Endothelial cell of umbilical vein (primary cell): ENCODE measurements around the gene ZNF311. TPM values are rescaled to one million over a fixed set of nuclear protein-coding genes. Genes with fewer than 3 reads are reported as not detected.
"Not testable (repeated sequence)": the region's sequence is repeated elsewhere in the genome, so short reads cannot be mapped to it uniquely, and the experiment has no call there.

Source experiments
- BruUV-seq: library from RNA; stranded (reverse); fragments of 400-500 nt; replicated peaks from 2 replicates; lab custom pipeline; 2021; lab: Mats Ljungman, UMichigan
- CTCF ChIA-PET: fragments of 300-600, 350-600 bp; sonication (Branson Sonifier 250); formaldehyde crosslinking; loops from one replicate; lab custom pipeline; 2021; ENCODE audit warnings: antibody characterized with exemption, inconsistent platforms; lab: Charles Lee
- POLR2A ChIA-PET: fragments of 300-600, 350-600 bp; sonication (Branson Sonifier 250); formaldehyde crosslinking; loops from one replicate; lab custom pipeline; 2021; ENCODE audit warnings: antibody characterized with exemption, inconsistent platforms; lab: Charles Lee
- DNase-seq: peaks from one replicate; pipeline ENCODE4 v3.0.0-alpha.2; 2011; ENCODE audit warnings: low read depth, low spot score
- FAIRE-seq: peaks from 2 replicates; lab custom pipeline; 2011; peaks lifted over from hg19 to GRCh38; lab: Jason Lieb, UNC
- H2AFZ ChIP-seq: 2 replicates; pipeline ENCODE4 v1.6.0; 2012; ENCODE audit warnings: low read depth, low read length, control low read depth, inconsistent platforms
- H3K27ac ChIP-seq: 2 replicates; pipeline ENCODE4 v1.5.1; 2011; ENCODE audit warnings: low read depth, mild to moderate bottlenecking, control low read depth, low read length, moderate library complexity; ENCODE audit not compliant: insufficient read depth
- H3K27me3 ChIP-seq, 2 experiments: 2 replicates each; pipeline versions ENCODE4 v1.6.0 to v1.6.1; 2011; ENCODE audit warnings: low read length in 2 of 2, mixed read lengths in 1 of 2; ENCODE audit not compliant: control insufficient read depth in 2 of 2, insufficient read depth in 2 of 2
- H3K36me3 ChIP-seq, 2 experiments: 2 replicates in 1 of 2; 3 replicates in 1 of 2; pipeline ENCODE4 v1.5.1; 2011; ENCODE audit warnings: low read length in 2 of 2, mild to moderate bottlenecking in 1 of 2, moderate library complexity in 1 of 2; ENCODE audit not compliant: control insufficient read depth in 2 of 2, insufficient read depth in 2 of 2; ENCODE audit errors: extremely low read depth in 1 of 2
- H3K4me1 ChIP-seq: 3 replicates; pipeline ENCODE4 v1.5.1; 2011; ENCODE audit warnings: mild to moderate bottlenecking, low read length; ENCODE audit not compliant: control insufficient read depth, insufficient read depth; ENCODE audit errors: extremely low read depth
- H3K4me2 ChIP-seq: 2 replicates; pipeline ENCODE4 v1.6.1; 2011; ENCODE audit warnings: low read length, control low read depth, mixed read lengths; ENCODE audit not compliant: insufficient read depth
- H3K4me3 ChIP-seq, 3 experiments: fragments of 200-600 bp in 1 of 3; sonication (generic), shearing (Covaris generic) in 1 of 3; replicated peaks in 1 of 3; 2 replicates each; pipeline ENCODE4 v1.5.1; 2011 to 2016; ENCODE audit warnings: control low read depth in 3 of 3, low read length in 3 of 3, mild to moderate bottlenecking in 2 of 3, inconsistent platforms in 1 of 3, low read depth in 1 of 3, moderate library complexity in 1 of 3; ENCODE audit not compliant: insufficient read depth in 1 of 3
- H3K79me2 ChIP-seq: 2 replicates; pipeline ENCODE4 v1.6.0; 2012; ENCODE audit warnings: low read length, inconsistent platforms; ENCODE audit not compliant: control insufficient read depth, insufficient read depth
- H3K9ac ChIP-seq: replicated peaks from 2 replicates; pipeline ENCODE3; 2011; ENCODE audit warnings: low read length, control low read depth; ENCODE audit not compliant: insufficient read depth; ENCODE audit errors: extremely low read depth
- H3K9me1 ChIP-seq: replicated peaks from 3 replicates; pipeline ENCODE4 v1.6.0; 2011; ENCODE audit warnings: mild to moderate bottlenecking, low read length; ENCODE audit not compliant: control insufficient read depth, insufficient read depth; ENCODE audit errors: extremely low read depth
- H3K9me3 ChIP-seq: replicated peaks from 2 replicates; pipeline ENCODE4 v1.5.1; 2012; ENCODE audit warnings: low read length, inconsistent platforms; ENCODE audit not compliant: control insufficient read depth, insufficient read depth
- H4K20me1 ChIP-seq: replicated peaks from 2 replicates; pipeline ENCODE3; 2011; ENCODE audit warnings: mild to moderate bottlenecking, low read length; ENCODE audit not compliant: control insufficient read depth, insufficient read depth; ENCODE audit errors: extremely low read depth
- CTCF ChIP-seq, 2 donors: IDR thresholded peaks; 1 replicate in 1 of 2; 2 replicates in 1 of 2; pipeline ENCODE4 v1.5.1; 2011; ENCODE audit warnings: low read length in 2 of 2, mild to moderate bottlenecking in 2 of 2, moderate library complexity in 2 of 2, control low read depth in 1 of 2, inconsistent platforms in 1 of 2, low read depth in 1 of 2; ENCODE audit not compliant: insufficient read depth in 1 of 2; ENCODE audit errors: extremely low read depth in 1 of 2
- EZH2 ChIP-seq: IDR thresholded peaks from 2 replicates; pipeline ENCODE4 v1.6.1; 2012; ENCODE audit warnings: borderline replicate concordance, low read depth, mild to moderate bottlenecking, moderate library complexity, low read length, inconsistent platforms; ENCODE audit not compliant: severe bottlenecking
- FOS ChIP-seq: IDR thresholded peaks from 2 replicates; pipeline ENCODE4 v1.6.1; 2011; ENCODE audit warnings: mild to moderate bottlenecking, low read length, moderate library complexity, borderline replicate concordance; ENCODE audit not compliant: insufficient read depth
- GATA2 ChIP-seq: IDR thresholded peaks from 2 replicates; pipeline ENCODE4 v1.7.0; 2011; ENCODE audit warnings: low read depth, mild to moderate bottlenecking, moderate library complexity, mixed read lengths, low read length; ENCODE audit not compliant: insufficient read length, insufficient read depth
- JUN ChIP-seq: IDR thresholded peaks from 2 replicates; pipeline ENCODE4 v1.6.1; 2011; ENCODE audit warnings: borderline replicate concordance, low read depth; ENCODE audit not compliant: insufficient read length, insufficient read depth
- MYC ChIP-seq: IDR thresholded peaks from one replicate; pipeline ENCODE4 v1.6.1; 2011; ENCODE audit warnings: mild to moderate bottlenecking, low read depth, low read length
- POLR2A ChIP-seq: IDR thresholded peaks from 2 replicates; pipeline ENCODE4 v1.6.1; 2012; ENCODE audit warnings: low read depth, mild to moderate bottlenecking, control low read depth, low read length
- POLR2AphosphoS5 ChIP-seq: IDR thresholded peaks from 2 replicates; pipeline ENCODE4 v1.6.1; 2012; ENCODE audit warnings: low read depth, mild to moderate bottlenecking, control low read depth, low read length, moderate library complexity; ENCODE audit not compliant: insufficient read depth
- dilution Hi-C: fragments of 300-500 bp; cut with MboI; formaldehyde crosslinking; loops from one replicate; pipeline ENCODE4 v1.15.0; 2019; ENCODE audit warnings: low sequenced_read_pairs; ENCODE audit not compliant: extremely low pct_ligation_motif_present
- intact Hi-C: fragments of 100-400 bp; cut with micrococcal nuclease; formaldehyde crosslinking; loops from one replicate; pipeline ENCODE4 v1.10.0; 2022
- polyA plus RNA-seq, 4 experiments: library from polyadenylated mRNA; depleted of rRNA in 3 of 4; stranded (reverse) in 3 of 4; unstranded in 1 of 4; fragments of >200 nt; gene quantifications; 2 replicates each; pipeline versions ENCODE4 v1.2.1 to v1.2.3, GENCODE V29; 2011 to 2012; ENCODE audit warnings: missing spikeins in 1 of 4
- total RNA-seq: library from RNA; stranded (reverse); gene quantifications from 2 replicates; pipeline ENCODE4 v1.2.3, GENCODE V29; 2021
- TF ChIP-seq, protein P1 (sequence below): IDR thresholded peaks from 2 replicates; pipeline ENCODE4 v1.6.1; 2011; ENCODE audit not compliant: insufficient read depth, insufficient read length

Gene ZNF311
- total and polyA plus RNA-seq, 2 donors (not counting 3 experiments of a cell fraction or from before 2014, with no cell fraction given): 0.26 to 0.35 TPM

DNA sequence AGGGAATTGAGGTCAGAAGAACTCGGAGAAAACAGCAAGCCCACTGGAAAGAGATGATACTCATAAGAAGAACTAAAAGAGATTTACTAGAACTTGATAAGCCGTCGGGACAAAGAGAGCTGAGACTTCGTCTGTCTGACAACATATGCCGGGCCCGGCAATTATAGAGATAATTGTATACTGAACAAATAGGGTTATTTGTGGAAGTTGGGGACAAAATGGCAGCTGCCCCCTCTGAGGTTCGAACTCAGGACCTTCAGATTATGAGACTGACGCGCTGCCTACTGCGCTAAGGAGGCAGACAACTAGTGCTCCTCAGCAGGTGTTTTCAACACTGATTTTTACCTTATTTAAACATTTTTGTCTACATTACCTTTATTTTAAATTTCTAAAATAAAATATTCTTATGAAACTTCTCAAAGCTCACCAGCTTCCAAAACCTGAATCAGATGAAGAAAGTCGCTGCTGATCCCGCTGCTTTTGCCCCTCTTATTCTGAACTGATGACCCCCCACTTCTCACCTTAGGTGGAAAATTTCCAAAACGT lies 52.0 kb downstream of the ZNF311 start:
- Histone ChIP-seq H3K4me1 (peaks cover 12% of the 10 kb centered on the region), H3K27me3 (peaks cover 0 to 16% of the 10 kb centered on the region in 2 experiments), H4K20me1 (no peaks in the 10 kb centered on the region), H3K4me2 (peak overlapping the region; percentile 94), H3K79me2 (no peaks in the 10 kb centered on the region), H3K9me1 (no peaks in the 10 kb centered on the region), H3K9ac (peak overlapping the region; percentile 26), H3K36me3 (no peaks in the 10 kb centered on the region), H3K4me3 (peak overlapping the region; percentile 24 to 87 (median 83)), H3K27ac (no peak overlapping the region), H3K9me3 (no peaks in the 10 kb centered on the region), H2AFZ (peak overlapping the region; percentile 97)
- POLR2A ChIA-PET: no interaction called here
- DNase-seq: peak; percentile 58
- CTCF ChIA-PET: interaction anchor here (1.0 to 1.1 kb wide), 2 partner anchors 28 to 63 kb away, joined by 3 to 5 read pairs; no protein-coding TSS in a partner anchor
- peak; percentile 48 for FAIRE-seq
- dilution Hi-C loops (no loop called here), intact Hi-C loops (loop anchor here (1.0 kb wide), 2 partner anchors 12 to 29 kb away; no protein-coding TSS in a partner anchor)
- no TSS peak for BruUV-seq
- no peak for TF ChIP-seq POLR2AphosphoS5
- TF ChIP-seq CTCF (IDR thresholded peaks at IDR 0.05; ENCODE audit: extremely low read depth in 1 of 2, insufficient read depth in 1 of 2, low read depth in 1 of 2, low read length in 2 of 2): no peak
- TF ChIP-seq JUN: no peak
- no peak for TF ChIP-seq POLR2A
- TF ChIP-seq, protein P1, sequence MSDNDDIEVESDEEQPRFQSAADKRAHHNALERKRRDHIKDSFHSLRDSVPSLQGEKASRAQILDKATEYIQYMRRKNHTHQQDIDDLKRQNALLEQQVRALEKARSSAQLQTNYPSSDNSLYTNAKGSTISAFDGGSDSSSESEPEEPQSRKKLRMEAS: no peak
- no peak for TF ChIP-seq MYC
- TF ChIP-seq FOS: no peak
- TF ChIP-seq EZH2: peak; percentile 22
- TF ChIP-seq GATA2: peak; percentile 45

GRCh38 chr6:28949656-28950195 lies 55.4 kb downstream of the ZNF311 start:
- FAIRE-seq, CTCF ChIA-PET, H3K4me2 ChIP-seq, H3K9me1 ChIP-seq, H3K9ac ChIP-seq, H3K4me3 ChIP-seq, H2AFZ ChIP-seq, intact Hi-C loops, H3K27me3 ChIP-seq, DNase-seq, H3K36me3 ChIP-seq, H3K79me2 ChIP-seq, dilution Hi-C loops, H3K27ac ChIP-seq, H3K9me3 ChIP-seq, H4K20me1 ChIP-seq, BruUV-seq, POLR2A ChIA-PET: not testable (repeated sequence)
- H3K4me1 ChIP-seq: peaks cover 19% of the 10 kb centered on the region
